GM19351 (cell line): ENCODE data around the gene VCL.
"Not testable (repeated sequence)": the region's sequence is repeated elsewhere in the genome, so short reads cannot be mapped to it uniquely, and the experiment has no call there.

Experiments
- ATAC-seq: cut with Tn5 transposase; IDR thresholded peaks from one replicate; pipeline ENCODE4 v1.9.1; 2021; ENCODE audit warnings: mild to moderate bottlenecking, moderate library complexity; ENCODE audit not compliant: unreplicated experiment

The VCL gene

DNA sequence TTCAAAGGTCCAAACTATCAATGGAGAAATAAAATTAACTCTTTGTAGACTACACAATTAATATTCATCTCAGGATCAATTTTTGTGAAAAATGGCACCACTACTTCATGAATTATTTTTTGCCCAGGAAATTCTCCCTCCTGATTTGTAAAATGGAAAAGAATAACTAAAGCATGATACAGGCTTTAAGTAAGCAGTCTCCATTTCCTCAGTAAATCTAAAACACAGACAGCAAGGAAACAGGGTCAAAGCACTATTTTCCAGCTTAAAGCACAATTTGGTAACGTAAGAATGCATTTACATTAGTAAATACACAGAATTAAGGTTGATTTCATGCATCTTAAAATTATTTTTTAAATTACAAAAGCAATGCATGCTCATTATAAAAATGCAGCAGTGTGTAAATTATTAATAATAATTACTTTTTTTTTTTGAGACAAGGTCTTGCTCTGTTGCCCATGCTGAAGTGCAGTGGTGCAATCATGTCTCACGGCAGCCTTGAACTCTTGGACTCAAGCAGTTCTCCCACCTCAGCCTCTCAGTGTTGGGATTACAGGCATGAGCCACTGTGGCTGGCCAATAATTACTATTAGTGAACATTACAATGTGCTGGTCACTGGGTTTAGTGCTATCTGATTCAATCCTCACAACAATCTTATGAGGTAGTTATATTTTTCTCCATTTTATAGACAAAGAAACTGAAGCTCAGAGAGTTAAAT is 26.1 kb upstream of the VCL start:
- ATAC-seq, result no peak

GRCh38 chr10:73973427-73973826 is 24.5 kb upstream of the VCL start:
- no peak for ATAC-seq

- no peak for ATAC-seq
These were observed 23.5 kb upstream of the VCL start for GRCh38 chr10:73974309-73974946.

GRCh38 chr10:73975388-73975787 is 22.5 kb upstream of the VCL start:
- ATAC-seq, result no peak

DNA sequence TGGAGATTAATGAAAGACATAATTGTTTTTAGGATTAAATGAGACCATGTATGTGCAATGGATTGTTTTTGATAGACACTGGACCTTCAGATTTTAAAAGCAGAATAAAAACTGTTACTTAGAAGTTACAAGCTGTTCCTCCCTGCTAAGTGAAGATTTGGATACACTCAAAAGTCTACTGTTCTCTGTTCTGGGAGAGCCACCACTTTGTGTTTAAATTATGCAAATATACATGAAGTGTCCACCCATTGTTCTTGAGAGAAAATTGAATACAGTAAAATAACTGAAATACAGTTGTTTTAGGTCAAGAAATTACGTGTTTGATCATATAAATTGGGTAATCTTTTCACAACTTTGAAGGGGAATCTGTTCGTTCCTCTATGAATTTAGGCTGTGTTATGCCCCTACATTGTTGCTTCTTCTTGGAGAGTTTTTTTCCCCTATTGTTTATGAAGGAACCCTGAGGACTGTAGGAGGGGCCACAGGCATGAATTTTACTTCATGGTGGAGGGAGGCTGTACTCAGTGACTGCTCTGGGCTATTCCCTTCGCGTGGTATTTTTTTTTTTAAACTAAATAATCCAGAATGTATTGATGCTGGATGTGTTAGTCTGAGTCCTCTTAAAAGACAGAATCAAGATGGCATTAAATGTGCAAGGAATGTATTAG is 18.6 kb upstream of the VCL start:
- no peak for ATAC-seq

DNA sequence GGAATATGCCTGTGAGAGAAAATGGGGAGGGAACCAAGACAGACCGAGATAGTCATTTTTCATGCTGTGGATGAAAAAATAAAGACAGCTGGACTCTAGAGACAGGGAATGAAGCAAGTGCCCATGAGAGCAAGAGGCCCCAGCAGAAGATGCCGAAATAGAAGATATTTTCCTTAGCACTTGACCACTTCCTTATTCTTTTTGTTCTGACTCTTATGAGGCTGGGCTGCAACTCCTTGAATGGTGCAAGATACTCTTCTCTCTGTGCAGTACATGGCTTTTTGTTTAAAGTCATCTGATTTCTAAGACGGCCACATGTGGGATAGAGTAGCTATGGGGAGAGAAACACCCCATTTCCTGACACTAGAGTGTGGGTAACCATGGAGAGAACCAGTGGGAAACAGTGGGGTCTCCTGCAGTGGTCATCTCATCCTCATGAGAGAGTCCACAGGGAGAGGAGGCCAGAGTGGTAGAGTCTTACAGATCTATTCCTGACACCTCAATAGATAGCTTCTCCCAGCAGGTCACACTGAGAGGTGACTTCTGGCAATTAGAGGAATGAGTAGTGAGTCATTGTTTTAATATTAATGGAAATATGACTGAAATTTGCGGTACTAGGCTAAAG is 18.0 kb upstream of the VCL start:
- ATAC-seq, result no peak

GRCh38 chr10:73981812-73982211 is 16.1 kb upstream of the VCL start:
- ATAC-seq, result no peak

DNA sequence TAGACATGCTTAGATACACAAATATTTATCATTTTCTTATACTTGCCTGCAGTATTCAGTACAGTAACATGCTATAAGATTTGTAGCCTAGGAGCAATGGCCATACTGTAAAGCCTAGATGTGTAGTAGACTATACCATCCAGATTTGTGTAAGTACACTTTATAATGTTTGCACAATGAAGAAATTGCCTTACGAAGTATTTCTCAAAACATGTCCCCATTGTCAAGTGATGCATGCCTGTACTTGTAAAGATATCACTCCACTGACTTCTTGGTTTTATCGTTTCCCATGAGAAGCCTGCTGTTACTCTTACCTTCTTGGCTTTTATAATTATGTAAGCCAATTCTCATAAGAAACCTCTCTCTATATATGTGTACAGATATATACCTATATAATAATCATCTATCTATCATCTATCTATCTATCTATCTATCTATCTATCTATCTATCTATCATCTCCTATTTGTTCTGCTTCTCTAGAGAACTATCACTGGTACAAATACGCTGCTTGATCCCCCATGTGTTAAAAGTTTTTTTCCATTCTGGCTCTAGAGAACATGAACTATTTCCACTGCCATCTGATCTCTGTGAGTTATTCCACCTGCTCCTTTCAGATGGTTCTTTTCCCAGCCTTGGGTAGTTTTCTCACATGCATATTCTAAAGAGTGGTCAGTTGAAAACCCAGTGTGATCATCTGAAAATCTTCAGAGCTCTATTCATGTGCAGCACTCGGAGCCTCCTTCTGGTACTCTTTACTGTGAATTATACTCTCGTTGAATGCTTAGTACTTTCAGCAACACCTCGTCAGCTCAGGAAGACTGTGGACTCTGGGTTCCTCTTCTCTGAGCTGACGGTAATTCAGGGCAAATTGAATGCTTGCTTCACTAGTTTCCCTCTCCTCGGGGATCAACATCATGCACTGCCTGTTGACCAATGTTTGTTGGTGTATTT is 14.5 kb upstream of the VCL start:
- ATAC-seq, result no peak

GRCh38 chr10:73989594-73990150 is 8.2 kb upstream of the VCL start:
- no peak for ATAC-seq

DNA sequence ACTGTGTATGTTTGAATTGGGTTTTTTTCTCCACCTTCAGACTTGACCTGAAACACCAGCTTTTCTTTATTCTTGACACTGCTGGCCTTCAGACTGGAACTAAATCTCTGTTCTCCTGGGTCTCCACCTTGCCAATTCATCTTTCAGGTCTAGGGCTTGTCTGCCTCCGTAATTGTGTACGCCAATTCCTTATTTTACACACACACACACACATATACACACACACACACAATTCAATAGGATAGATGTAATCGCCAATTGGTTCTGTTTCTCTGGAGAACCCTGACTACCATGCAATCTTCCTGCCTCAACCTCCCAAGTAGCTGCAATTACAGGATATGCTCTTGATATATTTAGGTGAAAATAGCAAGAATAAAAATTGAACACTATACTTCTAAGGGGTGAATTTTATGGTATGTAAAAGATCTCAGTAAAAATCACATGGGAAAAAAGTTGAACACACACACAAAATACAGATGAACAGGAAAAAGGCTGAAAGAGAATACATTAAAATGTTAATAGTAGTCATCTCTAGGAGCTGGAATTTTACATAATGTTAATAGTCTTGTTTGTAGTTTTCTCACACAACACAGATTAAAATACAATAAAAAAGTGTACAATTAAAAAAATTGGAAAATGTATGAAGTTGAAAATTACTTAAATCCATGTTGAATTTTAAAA is 6.6 kb upstream of the VCL start:
- ATAC-seq, result no peak

DNA sequence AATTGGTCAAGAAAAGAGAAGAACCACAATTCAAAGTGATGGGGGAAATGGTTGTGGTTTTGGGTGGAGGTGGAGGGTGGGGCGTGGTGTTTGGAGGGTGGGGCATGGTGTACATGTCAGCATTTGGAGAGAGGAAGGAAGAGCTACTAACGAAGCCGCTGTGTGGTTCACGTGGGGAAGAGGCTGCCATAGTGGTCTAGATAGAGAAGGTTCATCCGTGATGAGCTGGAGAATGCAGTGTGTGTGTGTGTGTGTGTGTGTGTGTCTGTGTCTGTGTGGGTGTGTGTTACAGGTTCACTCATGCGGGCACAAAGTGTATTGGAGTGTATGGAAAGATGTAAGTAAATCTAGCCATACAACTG is 6.1 kb upstream of the VCL start:
- peak; percentile 56 for ATAC-seq

- no peak for ATAC-seq
These were observed 4.8 kb upstream of the VCL start for GRCh38 chr10:73992899-73993788.

GRCh38 chr10:73995035-73995358 is 2.9 kb upstream of the VCL start:
- no peak for ATAC-seq

DNA sequence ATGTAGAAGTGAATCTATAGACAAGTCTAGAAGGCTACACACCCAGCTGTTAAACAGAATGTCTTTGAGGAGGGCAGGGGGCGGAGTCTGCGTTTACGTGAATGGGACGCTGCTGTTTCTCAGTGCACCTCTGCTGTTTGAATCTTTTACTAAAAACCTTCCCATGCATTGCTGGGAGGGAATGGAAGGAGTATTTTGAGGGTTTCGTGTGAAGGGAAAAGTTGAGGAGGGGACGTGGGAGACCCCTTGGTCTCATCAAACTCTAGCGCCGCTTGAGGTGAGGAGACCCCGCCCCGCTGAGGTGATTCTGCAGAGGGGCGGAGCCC is 492 bp upstream of the VCL start:
- ATAC-seq, result peak; percentile 38

- ATAC-seq, result no peak
These were observed 660 bp downstream of the VCL start for GRCh38 chr10:73998623-73998928.

GRCh38 chr10:73998929-73999691 is 1.2 kb downstream of the VCL start:
- no peak for ATAC-seq

DNA sequence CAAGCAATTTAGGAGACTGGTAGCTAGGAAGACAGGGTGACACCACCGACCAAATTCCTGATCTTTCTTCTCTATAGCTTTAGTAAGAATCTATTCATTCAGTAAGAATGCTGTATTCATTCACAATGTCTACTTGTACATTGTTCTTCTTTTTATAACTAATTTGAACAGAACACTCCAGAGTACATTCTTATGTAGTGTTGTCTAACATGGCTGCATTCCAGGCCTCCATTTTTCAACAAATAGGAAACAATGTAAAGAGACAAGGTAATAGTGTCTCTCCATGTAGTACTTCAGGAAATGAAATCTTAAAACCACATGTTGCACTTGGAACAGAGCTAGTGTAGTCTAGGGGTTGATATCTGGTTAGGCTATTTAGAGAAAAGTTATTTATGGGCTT is 1.8 kb downstream of the VCL start:
- no peak for ATAC-seq

DNA sequence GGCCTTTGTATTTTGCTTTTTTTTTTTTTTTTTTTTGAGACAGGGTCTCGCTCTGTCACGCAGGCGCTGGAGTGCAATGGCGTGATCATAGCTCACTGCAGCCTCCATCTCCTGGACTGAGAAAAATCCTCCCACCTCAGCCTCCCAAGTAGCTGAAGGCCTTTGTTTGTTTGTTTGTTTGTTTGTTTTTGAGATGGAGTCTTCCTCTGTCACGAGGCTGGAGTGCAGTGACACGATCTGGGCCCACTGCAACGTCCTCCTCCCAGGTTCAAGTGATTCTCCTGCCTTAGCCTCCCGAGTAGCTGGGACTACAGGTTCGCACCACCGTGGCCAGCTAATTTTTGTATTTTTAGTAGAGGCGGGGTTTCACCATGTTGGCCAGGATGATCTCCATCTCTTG is 2.3 kb downstream of the VCL start:
- ATAC-seq, result not testable (repeated sequence)
